OCI-LY3 (cell line): Measurements from ENCODE around the gene LRP11.
"Not testable (repeated sequence)": the region's sequence is repeated elsewhere in the genome, so short reads cannot be mapped to it uniquely, and the experiment has no call there.

Experiments
- H2AFZ ChIP-seq: fragments of 200-600, 300-600 bp; shearing (Covaris generic); 2 replicates; pipeline ENCODE4 v1.6.0; 2014; ENCODE audit warnings: antibody characterized with exemption, low read depth, low read length
- H3K27ac ChIP-seq: fragments of 200-600, 300-600 bp; sonication (generic); 2 replicates; pipeline ENCODE4 v1.5.1; 2014; ENCODE audit warnings: mild to moderate bottlenecking, low read length, moderate library complexity, mixed read lengths
- H3K27me3 ChIP-seq: fragments of 200-600, 300-600 bp; sonication (generic); 2 replicates; pipeline ENCODE4 v1.6.1; 2014; ENCODE audit warnings: low read depth, low read length, mixed read lengths
- H3K36me3 ChIP-seq: fragments of 200-600, 300-600 bp; sonication (generic); replicated peaks from 2 replicates; pipeline ENCODE3; 2014; ENCODE audit warnings: low read depth, low read length, mixed read lengths
- H3K4me1 ChIP-seq: fragments of 300-600, 200-600 bp; sonication (generic); 2 replicates; pipeline ENCODE4 v1.6.1; 2014; ENCODE audit warnings: low read length, mixed read lengths
- H3K4me2 ChIP-seq: fragments of 200-600, 300-600 bp; sonication (generic); 2 replicates; pipeline ENCODE4 v1.6.1; 2014; ENCODE audit warnings: low read length, mixed read lengths
- H3K4me3 ChIP-seq: fragments of 300-600, 200-600 bp; sonication (generic); 2 replicates; pipeline ENCODE4 v1.5.1; 2014; ENCODE audit warnings: antibody characterized with exemption, mild to moderate bottlenecking, low read length, moderate library complexity
- H3K79me2 ChIP-seq: fragments of 300-600, 200-600 bp; shearing (Covaris generic); 2 replicates; pipeline ENCODE4 v1.6.1; 2014; ENCODE audit warnings: mild to moderate bottlenecking, low read length, mixed read lengths
- H3K9ac ChIP-seq: fragments of 300-600, 200-600 bp; shearing (Covaris generic); 2 replicates; pipeline ENCODE4 v1.6.0; 2014; ENCODE audit warnings: mild to moderate bottlenecking, low read length, moderate library complexity
- H3K9me3 ChIP-seq: fragments of 200-600, 300-600 bp; shearing (Covaris generic); 2 replicates; pipeline ENCODE4 v1.6.1; 2014; ENCODE audit warnings: low read length, mixed read lengths; ENCODE audit not compliant: insufficient read depth
- H4K20me1 ChIP-seq: fragments of 200-600, 300-600 bp; sonication (generic); 2 replicates; pipeline ENCODE4 v1.6.1; 2016; ENCODE audit warnings: low read length, mixed read lengths; ENCODE audit not compliant: insufficient read depth
- EZH2phosphoT487 ChIP-seq: fragments of 200-600 bp; shearing (Covaris generic); IDR thresholded peaks from 2 replicates; pipeline ENCODE4 v1.6.1; 2018; ENCODE audit warnings: antibody characterized with exemption, mixed run types, low read depth
- TF ChIP-seq, protein P1 (sequence below): fragments of 200-600, 300-600 bp; sonication (generic); IDR thresholded peaks from 2 replicates; pipeline ENCODE4 v1.5.1; 2014; ENCODE audit warnings: antibody characterized with exemption, low read length, low read depth

LRP11 gene

GRCh38 chr6:149846321-149846720 is 17.8 kb downstream of the LRP11 start:
- TF ChIP-seq EZH2phosphoT487 = no peak
- Histone ChIP-seq H3K9me3 (no peaks in the 10 kb centered on the region), H3K36me3 (no peaks in the 10 kb centered on the region), H3K4me3 (no peak overlapping the region), H2AFZ (no peak overlapping the region), H3K79me2 (no peaks in the 10 kb centered on the region), H3K4me1 (peaks cover 2% of the 10 kb centered on the region; the same call in 1 of the 2 replicates), H3K4me2 (no peak overlapping the region), H3K27ac (no peak overlapping the region), H3K9ac (no peak overlapping the region), H4K20me1 (no peaks in the 10 kb centered on the region), H3K27me3 (no peaks in the 10 kb centered on the region)

DNA sequence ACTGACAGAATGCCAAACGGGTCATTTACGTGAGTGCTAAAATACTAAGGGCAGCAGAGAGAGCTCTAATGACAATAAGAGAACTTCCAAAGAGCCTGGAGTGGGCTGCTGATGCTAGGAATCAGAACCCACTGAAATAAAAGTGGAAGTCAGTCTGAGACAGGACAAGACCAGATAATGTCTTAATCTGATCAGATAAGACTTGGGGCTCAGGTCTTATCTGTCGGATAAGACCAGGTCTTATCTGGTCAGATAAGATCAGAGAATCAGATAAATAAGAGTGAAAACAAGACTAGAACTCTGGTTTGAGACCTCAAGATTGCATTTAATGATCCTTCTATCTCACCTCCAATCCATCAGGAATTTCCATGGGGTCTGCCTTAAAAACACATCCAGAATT is 18.6 kb downstream of the LRP11 start:
- no peak overlapping the region for H3K9ac ChIP-seq
- H4K20me1 ChIP-seq = no peaks in the 10 kb centered on the region
- no peaks in the 10 kb centered on the region for H3K9me3 ChIP-seq
- H3K27ac ChIP-seq = no peak overlapping the region
- H3K79me2 ChIP-seq = no peaks in the 10 kb centered on the region
- no peak for TF ChIP-seq EZH2phosphoT487
- TF ChIP-seq, protein P1, sequence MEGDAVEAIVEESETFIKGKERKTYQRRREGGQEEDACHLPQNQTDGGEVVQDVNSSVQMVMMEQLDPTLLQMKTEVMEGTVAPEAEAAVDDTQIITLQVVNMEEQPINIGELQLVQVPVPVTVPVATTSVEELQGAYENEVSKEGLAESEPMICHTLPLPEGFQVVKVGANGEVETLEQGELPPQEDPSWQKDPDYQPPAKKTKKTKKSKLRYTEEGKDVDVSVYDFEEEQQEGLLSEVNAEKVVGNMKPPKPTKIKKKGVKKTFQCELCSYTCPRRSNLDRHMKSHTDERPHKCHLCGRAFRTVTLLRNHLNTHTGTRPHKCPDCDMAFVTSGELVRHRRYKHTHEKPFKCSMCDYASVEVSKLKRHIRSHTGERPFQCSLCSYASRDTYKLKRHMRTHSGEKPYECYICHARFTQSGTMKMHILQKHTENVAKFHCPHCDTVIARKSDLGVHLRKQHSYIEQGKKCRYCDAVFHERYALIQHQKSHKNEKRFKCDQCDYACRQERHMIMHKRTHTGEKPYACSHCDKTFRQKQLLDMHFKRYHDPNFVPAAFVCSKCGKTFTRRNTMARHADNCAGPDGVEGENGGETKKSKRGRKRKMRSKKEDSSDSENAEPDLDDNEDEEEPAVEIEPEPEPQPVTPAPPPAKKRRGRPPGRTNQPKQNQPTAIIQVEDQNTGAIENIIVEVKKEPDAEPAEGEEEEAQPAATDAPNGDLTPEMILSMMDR = no peak
- peaks cover 2% of the 10 kb centered on the region; the same call in 1 of the 2 replicates for H3K4me1 ChIP-seq
- H3K27me3 ChIP-seq = no peaks in the 10 kb centered on the region
- no peak overlapping the region for H3K4me2 ChIP-seq
- H3K36me3 ChIP-seq = no peaks in the 10 kb centered on the region
- no peak overlapping the region for H2AFZ ChIP-seq
- no peak overlapping the region for H3K4me3 ChIP-seq

DNA sequence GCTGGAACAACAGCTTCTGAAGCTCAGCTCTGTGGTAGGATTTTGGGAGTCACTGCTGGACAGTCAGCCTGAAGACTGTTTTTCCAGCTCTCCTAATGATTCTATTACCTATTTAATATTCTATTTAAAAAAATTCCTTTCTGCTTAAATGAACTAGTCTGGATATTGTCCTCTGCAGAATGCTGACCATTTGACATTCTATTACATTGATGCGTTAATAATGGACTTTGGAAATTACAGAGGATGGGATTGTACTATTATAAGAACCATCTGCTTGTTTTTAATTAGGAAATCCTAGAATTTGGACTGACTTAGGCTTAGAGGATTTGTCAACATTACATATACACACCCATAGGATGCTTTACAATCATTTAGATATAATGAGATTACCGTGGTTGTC is 19.7 kb downstream of the LRP11 start:
- Histone ChIP-seq H3K79me2 (no peaks in the 10 kb centered on the region), H3K36me3 (no peaks in the 10 kb centered on the region), H3K27me3 (no peaks in the 10 kb centered on the region), H3K4me1 (peaks cover 2% of the 10 kb centered on the region; the same call in 1 of the 2 replicates), H2AFZ (no peak overlapping the region), H3K4me3 (no peak overlapping the region), H4K20me1 (no peaks in the 10 kb centered on the region), H3K4me2 (no peak overlapping the region), H3K9ac (no peak overlapping the region), H3K27ac (no peak overlapping the region), H3K9me3 (no peaks in the 10 kb centered on the region)
- no peak for TF ChIP-seq EZH2phosphoT487
- TF ChIP-seq, protein P1 = no peak

DNA sequence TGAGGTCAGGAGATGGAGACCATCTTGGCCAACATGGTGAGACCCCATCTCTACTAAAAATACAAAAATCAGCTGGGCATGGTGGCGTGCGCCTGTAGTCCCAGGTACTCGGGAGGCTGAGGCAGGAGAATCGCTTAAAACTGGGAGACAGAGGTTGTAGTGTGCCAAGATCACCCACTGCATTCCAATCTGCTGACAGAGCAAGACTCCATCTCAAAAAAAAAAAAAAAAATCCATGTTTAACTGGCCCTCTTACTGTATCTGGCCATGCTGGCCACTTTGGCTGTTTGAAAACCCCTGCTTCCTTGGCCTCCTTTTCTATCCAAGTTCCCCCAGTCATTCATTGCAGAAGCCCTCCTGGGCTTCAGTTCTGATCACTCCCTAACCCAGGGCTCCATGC is 20.1 kb downstream of the LRP11 start:
- H3K36me3 ChIP-seq, H3K9me3 ChIP-seq, H3K79me2 ChIP-seq, H3K27ac ChIP-seq, H4K20me1 ChIP-seq, H3K9ac ChIP-seq, H3K4me2 ChIP-seq, H3K27me3 ChIP-seq, H2AFZ ChIP-seq, H3K4me1 ChIP-seq, H3K4me3 ChIP-seq: not testable (repeated sequence)

DNA sequence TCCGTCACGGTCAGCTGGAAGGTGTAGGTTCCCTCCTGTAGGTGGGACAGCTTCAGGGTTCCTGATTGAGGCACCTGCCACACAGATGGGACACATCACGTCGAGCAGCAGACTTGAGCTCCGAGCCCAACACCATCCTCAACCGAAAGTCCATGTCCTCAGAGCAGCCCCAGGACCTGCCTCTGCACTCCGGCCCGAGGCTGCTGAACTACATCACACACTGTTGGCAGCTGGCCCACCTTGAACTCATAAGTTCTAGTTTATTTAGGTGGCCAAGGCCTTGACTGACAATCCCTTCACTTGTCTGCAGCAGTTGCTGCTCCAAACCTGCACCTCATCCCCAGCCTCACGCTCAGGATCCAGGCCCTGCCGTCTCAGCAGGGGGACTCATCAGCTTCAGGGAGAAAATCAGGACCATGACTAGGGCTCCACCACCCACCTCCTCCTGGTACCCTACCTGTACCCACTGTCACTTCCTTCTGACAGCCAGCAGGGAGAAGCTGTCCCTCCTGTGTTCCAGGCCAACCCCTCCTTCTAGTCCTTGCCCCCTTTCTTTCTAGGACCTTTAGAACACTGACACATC is 21.0 kb downstream of the LRP11 start:
- peaks cover 2% of the 10 kb centered on the region; the same call in 1 of the 2 replicates for H3K4me1 ChIP-seq
- no peak overlapping the region for H3K4me3 ChIP-seq
- H3K27ac ChIP-seq = no peak overlapping the region
- no peaks in the 10 kb centered on the region for H3K36me3 ChIP-seq
- H3K4me2 ChIP-seq = no peak overlapping the region
- H3K9ac ChIP-seq = no peak overlapping the region
- H2AFZ ChIP-seq = no peak overlapping the region
- H3K27me3 ChIP-seq = no peaks in the 10 kb centered on the region
- no peaks in the 10 kb centered on the region for H4K20me1 ChIP-seq
- TF ChIP-seq EZH2phosphoT487 = no peak
- H3K79me2 ChIP-seq = no peaks in the 10 kb centered on the region
- no peaks in the 10 kb centered on the region for H3K9me3 ChIP-seq
